ENCODE measurements around the gene RBM17.
"Not testable (repeated sequence)": the region's sequence is repeated elsewhere in the genome, so short reads cannot be mapped to it uniquely, and the experiment has no call there.

RBM17 gene

GRCh38 chr10:6088721-6089333, at the start of gene RBM17:
TSS of gene RBM17 (plus strand) at chr10:6089034. CDS start at chr10:6097066, 8,032 bp downstream.
- peak; percentile 64 for DNase-seq (ENCODE audit: low read depth, low spot score)

GRCh38 chr10:6039711-6040110, 49.1 kb upstream of the RBM17 start:
- DNase-seq (ENCODE audit: low read depth, low spot score), result no peak

GRCh38 chr10:6040205-6040604, 48.6 kb upstream of the RBM17 start:
- no peak for DNase-seq (ENCODE audit: low read depth, low spot score)

- not testable (repeated sequence) for DNase-seq (ENCODE audit: low read depth, low spot score)
Observed at GRCh38 chr10:6043377-6043776, 45.5 kb upstream of the RBM17 start.

GRCh38 chr10:6044060-6044459, 44.8 kb upstream of the RBM17 start:
- DNase-seq (ENCODE audit: low read depth, low spot score), result no peak

- no peak for DNase-seq (ENCODE audit: low read depth, low spot score)
Observed at GRCh38 chr10:6044751-6045313, 44.0 kb upstream of the RBM17 start.

GRCh38 chr10:6045314-6045848, 43.5 kb upstream of the RBM17 start:
- no peak for DNase-seq (ENCODE audit: low read depth, low spot score)

GRCh38 chr10:6045878-6046772, 42.7 kb upstream of the RBM17 start:
- no peak for DNase-seq (ENCODE audit: low read depth, low spot score)

- DNase-seq (ENCODE audit: low read depth, low spot score), result no peak
Observed at GRCh38 chr10:6046773-6047611, 41.8 kb upstream of the RBM17 start.

GRCh38 chr10:6047847-6048246, 41.0 kb upstream of the RBM17 start:
- DNase-seq (ENCODE audit: low read depth, low spot score), result no peak

- no peak for DNase-seq (ENCODE audit: low read depth, low spot score)
Observed at GRCh38 chr10:6048281-6049030, 40.4 kb upstream of the RBM17 start.

- no peak for DNase-seq (ENCODE audit: low read depth, low spot score)
Observed at GRCh38 chr10:6049031-6049400, 39.8 kb upstream of the RBM17 start.

GRCh38 chr10:6050801-6051445, 37.9 kb upstream of the RBM17 start:
- no peak for DNase-seq (ENCODE audit: low read depth, low spot score)

- DNase-seq (ENCODE audit: low read depth, low spot score), result no peak
Observed at GRCh38 chr10:6052247-6053221, 36.3 kb upstream of the RBM17 start.

- no peak for DNase-seq (ENCODE audit: low read depth, low spot score)
Observed at GRCh38 chr10:6053303-6053702, 35.5 kb upstream of the RBM17 start.

GRCh38 chr10:6053816-6054631, 34.8 kb upstream of the RBM17 start:
- DNase-seq (ENCODE audit: low read depth, low spot score), result no peak

- DNase-seq (ENCODE audit: low read depth, low spot score), result no peak
Observed at GRCh38 chr10:6054884-6055283, 34.0 kb upstream of the RBM17 start.

- no peak for DNase-seq (ENCODE audit: low read depth, low spot score)
Observed at GRCh38 chr10:6055929-6056328, 32.9 kb upstream of the RBM17 start.
